Tibial nerve (tissue), 4 donors: ENCODE results near the gene ARHGEF28.

Experiments used
- CTCF ChIP-seq, 5 experiments: fragments of 200-600 bp in 3 of 5; fragments of 450-650 bp in 2 of 5; sonication (generic) in 3 of 5; IDR thresholded peaks; one replicate each; pipeline ENCODE4 v1.5.1; 2016 to 2019; ENCODE audit warnings: antibody characterized with exemption in 5 of 5, mild to moderate bottlenecking in 3 of 5, moderate library complexity in 2 of 5
- EP300 ChIP-seq, 2 donors: sonication (generic); formaldehyde crosslinking; IDR thresholded peaks; one replicate each; pipeline ENCODE4 v1.6.1; 2017; ENCODE audit warnings: antibody characterized with exemption in 2 of 2, mild to moderate bottlenecking in 1 of 2
- POLR2A ChIP-seq, 2 donors: fragments of 450-650 bp; IDR thresholded peaks; one replicate each; pipeline ENCODE4 v1.6.1; 2017; ENCODE audit warnings: antibody characterized with exemption in 2 of 2, mild to moderate bottlenecking in 2 of 2, moderate library complexity in 2 of 2

GRCh38 chr5:73950441-73950873 is 324.5 kb downstream of the ARHGEF28 start:
- TF ChIP-seq CTCF (IDR thresholded peaks at IDR 0.05) (no peak), POLR2A (IDR thresholded peaks at IDR 0.05) (no peak), EP300 (IDR thresholded peaks at IDR 0.05) (no peak)
